ENCODE measurements around the gene C1QTNF4.
"Not testable (repeated sequence)": the region's sequence is repeated elsewhere in the genome, so short reads cannot be mapped to it uniquely, and the experiment has no call there.

C1QTNF4 gene

GRCh38 chr11:47552566-47553405 lies 41.4 kb downstream of the C1QTNF4 start, which contains the start of gene CELF1:
TSS of gene CELF1 (minus strand) at chr11:47553132. CDS start at chr11:47499523, 53,609 bp downstream.
- DNase-seq (ENCODE audit: low spot score): peak; percentile 91

GRCh38 chr11:47552056-47552565 lies 42.1 kb downstream of the C1QTNF4 start:
- Histone ChIP-seq H3K4me3 (peak overlapping the region; percentile 92), H3K27ac (peak overlapping the region; percentile 94 to 96)
- no peak for DNase-seq (ENCODE audit: low spot score)
- no peak for TF ChIP-seq CTCF (IDR thresholded peaks at IDR 0.05)

More at GRCh38 chr11:47552566-47553405, 41.4 kb downstream of the C1QTNF4 start, which contains the start of gene CELF1:
- H3K4me3 ChIP-seq: peak within 1 kb of the TSS; percentile 92
- H3K27ac ChIP-seq: peak within 1 kb of the TSS; percentile 94 to 96
- TF ChIP-seq CTCF (IDR thresholded peaks at IDR 0.05): peak; percentile 91

- Histone ChIP-seq H3K4me3 (peak overlapping the region; percentile 92), H3K27ac (peak overlapping the region in 1 of 2 donors; percentile 94)
- DNase-seq (ENCODE audit: low spot score): no peak
- TF ChIP-seq CTCF (IDR thresholded peaks at IDR 0.05): no peak
Measured at GRCh38 chr11:47551086-47551485, 43.1 kb downstream of the C1QTNF4 start.

- no peak for TF ChIP-seq CTCF (IDR thresholded peaks at IDR 0.05)
- no peak overlapping the region for H3K4me3 ChIP-seq
- DNase-seq (ENCODE audit: low spot score): no peak
- peak overlapping the region in 1 of 2 donors; percentile 94 for H3K27ac ChIP-seq
Measured at GRCh38 chr11:47550288-47551047, 43.7 kb downstream of the C1QTNF4 start.

GRCh38 chr11:47546274-47546673 lies 47.9 kb downstream of the C1QTNF4 start:
- not testable (repeated sequence) for H3K27ac ChIP-seq; DNase-seq (ENCODE audit: low spot score); H3K4me3 ChIP-seq

GRCh38 chr11:47545298-47545697 lies 48.9 kb downstream of the C1QTNF4 start:
- TF ChIP-seq CTCF (IDR thresholded peaks at IDR 0.05): no peak
- no peak for DNase-seq (ENCODE audit: low spot score)
- no peak overlapping the region for H3K27ac ChIP-seq
- no peak overlapping the region for H3K4me3 ChIP-seq

GRCh38 chr11:47541070-47541469 lies 53.1 kb downstream of the C1QTNF4 start:
- no peak for DNase-seq (ENCODE audit: low spot score)
- Histone ChIP-seq H3K4me3 (no peak overlapping the region), H3K27ac (no peak overlapping the region)
- no peak for TF ChIP-seq CTCF (IDR thresholded peaks at IDR 0.05)
